Kidney (tissue), 14 donors: ENCODE results near the gene RNU6-8. TPM values are rescaled to one million over a fixed set of nuclear protein-coding genes. Genes with fewer than 3 reads are reported as not detected.

Experiments
- DNase-seq, 5 donors: peaks; one replicate each; pipeline ENCODE4 v3.0.0-alpha.2; 2013 to 2020
- FAIRE-seq: peaks from 2 replicates; lab custom pipeline; 2012; peaks lifted over from hg19 to GRCh38; lab: Jason Lieb, UNC
- H3K27ac ChIP-seq, 2 donors: one replicate each; pipeline ENCODE4 v1.7.0; 2013; ENCODE audit warnings: low read depth in 2 of 2, low read length in 2 of 2, inconsistent platforms in 1 of 2
- H3K27me3 ChIP-seq: one replicate; pipeline ENCODE4 v1.7.1; 2013; ENCODE audit warnings: low read length, inconsistent platforms; ENCODE audit not compliant: control insufficient read depth, insufficient read depth
- H3K36me3 ChIP-seq, 3 donors: one replicate each; pipeline versions ENCODE4 v1.7.0 to v1.7.1; 2013; ENCODE audit warnings: low read length in 3 of 3, control low read depth in 1 of 3, inconsistent platforms in 1 of 3; ENCODE audit not compliant: insufficient read depth in 3 of 3, control insufficient read depth in 2 of 3
- H3K4me1 ChIP-seq, 3 donors: one replicate each; pipeline versions ENCODE4 v1.7.0 to v1.7.1; 2013; ENCODE audit warnings: low read length in 3 of 3, inconsistent platforms in 1 of 3, low read depth in 1 of 3; ENCODE audit not compliant: control insufficient read depth in 2 of 3, insufficient read depth in 2 of 3
- H3K4me3 ChIP-seq, 3 donors: one replicate each; pipeline versions ENCODE4 v1.7.0 to v1.8.1; 2013; ENCODE audit warnings: low read length in 3 of 3, control low read depth in 1 of 3, inconsistent platforms in 1 of 3
- H3K9ac ChIP-seq, 3 donors: one replicate each; pipeline versions ENCODE4 v1.7.0 to v1.7.1; 2013; ENCODE audit warnings: low read length in 3 of 3, control low read depth in 1 of 3, inconsistent platforms in 1 of 3
- H3K9me3 ChIP-seq, 3 donors: one replicate each; pipeline versions ENCODE4 v1.7.0 to v1.7.1; 2013; ENCODE audit warnings: low read length in 3 of 3, control low read depth in 1 of 3, inconsistent platforms in 1 of 3; ENCODE audit not compliant: control insufficient read depth in 2 of 3, insufficient read depth in 1 of 3
- CTCF ChIP-seq: IDR thresholded peaks from 3 replicates; pipeline ENCODE4 v1.5.1; 2012; ENCODE audit warnings: mild to moderate bottlenecking, moderate library complexity, borderline replicate concordance; ENCODE audit not compliant: insufficient read depth; ENCODE audit errors: extremely low read depth
- intact Hi-C: fragments of 100-400 bp; cut with DNase I; formaldehyde crosslinking; loops from one replicate; pipeline ENCODE4 v1.11.1; 2022
- polyA plus RNA-seq: library from polyadenylated mRNA; stranded (reverse); fragments of 350-450 nt; fragmentation: Illumina TruSeq; extraction: RNeasy Lipid Tissue Mini Kit (QIAGEN cat#74804); gene quantifications from one replicate; pipeline ENCODE4 v1.2.3, GENCODE V29; 2014; ENCODE audit warnings: low read depth, low replicate concordance; ENCODE audit not compliant: insufficient read depth
- total RNA-seq: library from RNA; stranded (reverse); fragmentation: NEBNext Ultra II Directional; extraction: Animal tissue kit (Norgen Biotek cat#: 25700); gene quantifications from one replicate; pipeline ENCODE4 v1.2.1, GENCODE V29; 2021
- donor health status: control.
- donor health status: control.
- donor health status: control.
- donor health status: control.
- donor health status: control.
- donor health status: DM: yes; HTN: yes; CAD: no.
- donor health status: Normal renal cell carcinoma (clear cell type).

RNU6-8 gene
- total and polyA plus RNA-seq, 2 donors from 2014 or later, result not detected

GRCh38 chr14:32244404-32244803 is 41.3 kb upstream of the RNU6-8 start:
- DNase-seq, result no peak
- H3K9me3 ChIP-seq, result no peaks in the 10 kb centered on the region
- no peaks in the 10 kb centered on the region for H3K27me3 ChIP-seq
- no peaks in the 10 kb centered on the region for H3K4me1 ChIP-seq
- no peak overlapping the region for H3K4me3 ChIP-seq
- intact Hi-C loops, result no loop called here
- TF ChIP-seq CTCF, result no peak
- H3K27ac ChIP-seq, result no peak overlapping the region
- H3K9ac ChIP-seq, result no peak overlapping the region
- H3K36me3 ChIP-seq, result no peaks in the 10 kb centered on the region
- FAIRE-seq, result no peak

GRCh38 chr14:32233260-32233659 is 30.2 kb upstream of the RNU6-8 start:
- Histone ChIP-seq H3K27me3 (no peaks in the 10 kb centered on the region), H3K9ac (no peak overlapping the region), H3K9me3 (no peaks in the 10 kb centered on the region), H3K4me3 (no peak overlapping the region), H3K27ac (no peak overlapping the region), H3K36me3 (no peaks in the 10 kb centered on the region), H3K4me1 (peaks cover 0 to 4% (median 0%) of the 10 kb centered on the region in 3 donors)
- no peak for TF ChIP-seq CTCF
- FAIRE-seq, result no peak
- intact Hi-C loops, result no loop called here
- no peak for DNase-seq

GRCh38 chr14:32232481-32232880 is 29.4 kb upstream of the RNU6-8 start:
- no peak for FAIRE-seq
- H3K4me1 ChIP-seq, result peaks cover 0 to 4% (median 0%) of the 10 kb centered on the region in 3 donors
- TF ChIP-seq CTCF, result no peak
- intact Hi-C loops, result no loop called here
- no peaks in the 10 kb centered on the region for H3K27me3 ChIP-seq
- H3K9ac ChIP-seq, result no peak overlapping the region
- no peak overlapping the region for H3K4me3 ChIP-seq
- H3K9me3 ChIP-seq, result no peaks in the 10 kb centered on the region
- H3K36me3 ChIP-seq, result no peaks in the 10 kb centered on the region
- DNase-seq, result no peak
- H3K27ac ChIP-seq, result no peak overlapping the region

GRCh38 chr14:32230695-32231280 is 27.7 kb upstream of the RNU6-8 start:
- peaks cover 0 to 4% (median 0%) of the 10 kb centered on the region in 3 donors for H3K4me1 ChIP-seq
- no peak overlapping the region for H3K27ac ChIP-seq
- no peak for TF ChIP-seq CTCF
- intact Hi-C loops, result no loop called here
- H3K9me3 ChIP-seq, result no peaks in the 10 kb centered on the region
- no peak overlapping the region for H3K4me3 ChIP-seq
- no peak overlapping the region for H3K9ac ChIP-seq
- FAIRE-seq (no peak), DNase-seq (peak in 1 of 5 donors; percentile 32)
- H3K27me3 ChIP-seq, result no peaks in the 10 kb centered on the region
- H3K36me3 ChIP-seq, result no peaks in the 10 kb centered on the region
